ENCODE results near the gene NUDT15.

- TF ChIP-seq ATF3 (IDR thresholded peaks at IDR 0.05) (no peak), MAX (IDR thresholded peaks at IDR 0.05) (no peak)
Measured at GRCh38 chr13:48066310-48066989, 28.9 kb downstream of the NUDT15 start.
